Stimulated activated CD4-positive, alpha-beta T cell treated with anti-CD3 and anti-CD28 coated beads, Interleukin-4, amount 100 ng/mL, for 1 hour (primary cell): ENCODE results near the gene TCF7.
"Not testable (repeated sequence)": the region's sequence is repeated elsewhere in the genome, so short reads cannot be mapped to it uniquely, and the experiment has no call there.

Experiments
- DNase-seq: peaks from one replicate; pipeline ENCODE4 v3.0.0-alpha.2; 2020

Gene TCF7

DNA sequence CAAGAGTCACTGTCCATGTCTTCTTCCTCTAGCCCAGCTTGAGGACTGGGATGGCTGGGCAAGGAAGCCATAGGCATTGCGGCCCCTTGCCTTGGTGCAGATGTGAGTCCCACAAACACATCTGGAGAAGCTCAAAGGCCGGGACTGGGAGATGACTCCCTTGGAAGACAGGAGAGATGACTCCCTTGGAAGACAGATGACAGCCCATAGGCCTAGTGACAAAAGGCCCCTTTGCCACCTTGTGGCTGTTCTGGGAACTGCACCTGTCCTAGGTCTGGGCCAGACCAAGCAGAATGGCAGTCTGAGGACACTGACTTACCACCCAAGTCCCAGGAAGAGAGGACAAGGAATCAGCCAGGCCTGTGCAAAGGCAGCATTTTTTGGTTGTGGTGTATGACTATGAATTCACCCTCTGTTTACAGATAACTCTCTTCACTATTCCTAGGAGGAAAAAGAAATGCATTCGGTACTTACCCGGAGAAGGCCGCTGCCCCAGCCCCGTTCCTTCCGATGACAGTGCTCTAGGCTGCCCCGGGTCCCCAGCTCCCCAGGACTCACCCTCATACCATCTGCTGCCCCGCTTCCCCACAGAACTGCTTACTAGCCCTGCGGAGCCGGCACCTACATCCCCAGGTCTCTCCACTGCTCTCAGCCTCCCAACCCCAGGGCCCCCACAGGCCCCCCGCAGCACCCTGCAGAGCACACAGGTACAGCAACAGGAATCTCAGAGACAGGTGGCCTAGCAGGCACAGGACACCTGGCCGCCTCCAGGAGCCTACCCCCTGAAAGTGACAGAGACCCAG lies 31.5 kb downstream of the TCF7 start:
- peak; percentile 84 for DNase-seq

DNA sequence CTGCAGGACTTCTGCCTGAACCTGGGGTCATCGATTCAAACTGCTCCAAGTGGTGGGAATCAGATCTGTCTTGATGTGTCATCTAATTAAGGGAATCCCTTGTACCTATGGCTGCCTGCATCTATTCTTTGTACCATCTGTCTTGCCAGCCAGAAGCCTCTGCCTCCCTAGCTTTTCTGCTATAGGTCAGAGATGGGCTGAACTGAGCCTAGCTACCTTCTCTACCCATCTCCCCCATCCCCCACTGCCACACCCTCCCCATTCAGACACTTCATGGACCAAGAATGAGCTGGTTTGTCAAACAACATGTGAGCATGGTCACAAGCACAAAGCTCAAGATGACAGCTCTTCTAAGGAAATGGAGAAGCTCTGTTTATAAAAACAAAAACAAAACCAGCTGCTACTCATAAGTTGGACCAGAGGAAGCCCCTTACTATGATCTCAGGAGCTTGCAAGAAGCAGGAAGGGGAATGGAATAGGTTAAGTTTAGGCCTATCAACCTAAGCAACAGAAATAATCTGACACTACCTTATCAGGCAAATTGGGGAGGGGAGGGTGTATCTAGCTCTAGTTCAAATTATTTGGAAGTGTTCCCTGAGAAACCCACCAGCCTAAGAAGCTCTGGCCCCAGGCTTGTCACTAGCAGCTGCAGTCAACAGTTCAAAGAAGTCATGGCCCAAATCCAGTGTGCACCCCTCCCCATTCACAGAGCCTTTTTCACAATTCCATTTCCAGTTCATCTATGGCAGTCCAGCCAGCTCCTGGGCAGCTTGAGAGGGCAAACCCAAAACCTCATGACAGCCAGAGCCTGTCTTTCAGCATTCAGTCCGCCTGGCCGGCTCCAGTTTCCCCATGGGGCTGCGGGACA lies 32.4 kb downstream of the TCF7 start:
- DNase-seq = no peak

DNA sequence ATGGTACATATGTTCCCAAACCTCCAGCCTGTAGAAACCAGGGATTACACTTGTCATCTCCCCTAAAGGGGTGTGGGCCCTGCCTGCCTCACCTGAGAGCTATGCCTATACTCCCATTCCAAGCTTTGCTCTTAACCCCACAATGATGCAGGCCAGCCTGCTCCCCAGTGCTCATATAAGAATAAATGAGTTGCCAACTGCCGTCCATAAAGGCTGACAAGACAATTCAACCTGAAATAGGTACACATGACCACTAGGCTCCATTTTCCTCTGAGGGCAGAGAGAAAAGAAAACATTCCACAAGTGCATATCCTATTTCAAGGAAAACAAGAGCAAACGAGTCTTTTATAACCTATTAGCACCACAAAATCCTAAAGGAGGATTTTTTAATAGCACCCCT lies 33.8 kb downstream of the TCF7 start:
- no peak for DNase-seq

DNA sequence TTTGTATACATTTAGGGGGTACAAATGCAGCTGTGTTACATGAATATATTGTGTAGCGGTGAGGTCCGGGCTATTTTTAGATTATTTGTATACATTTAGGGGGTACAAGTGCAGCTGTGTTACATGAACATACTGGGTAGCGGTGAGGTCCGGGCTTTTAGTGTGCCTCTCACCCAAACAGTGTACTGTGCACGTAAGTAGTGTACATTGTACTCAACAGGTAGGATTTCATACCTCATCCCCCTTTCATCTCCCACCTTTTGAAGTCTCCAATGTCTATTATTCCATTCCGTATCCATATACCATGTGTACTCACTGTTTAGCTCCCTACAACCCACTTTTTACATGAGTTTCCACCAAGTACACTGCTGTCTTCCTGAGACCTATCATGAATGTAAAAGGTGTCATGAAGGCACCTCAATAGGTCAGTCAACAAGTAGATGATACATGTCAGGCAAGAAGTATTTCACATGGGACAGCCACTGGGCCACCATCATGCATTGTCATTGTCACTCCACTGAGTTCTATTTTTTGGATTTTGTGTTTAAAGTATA lies 34.6 kb downstream of the TCF7 start:
- no peak for DNase-seq

DNA sequence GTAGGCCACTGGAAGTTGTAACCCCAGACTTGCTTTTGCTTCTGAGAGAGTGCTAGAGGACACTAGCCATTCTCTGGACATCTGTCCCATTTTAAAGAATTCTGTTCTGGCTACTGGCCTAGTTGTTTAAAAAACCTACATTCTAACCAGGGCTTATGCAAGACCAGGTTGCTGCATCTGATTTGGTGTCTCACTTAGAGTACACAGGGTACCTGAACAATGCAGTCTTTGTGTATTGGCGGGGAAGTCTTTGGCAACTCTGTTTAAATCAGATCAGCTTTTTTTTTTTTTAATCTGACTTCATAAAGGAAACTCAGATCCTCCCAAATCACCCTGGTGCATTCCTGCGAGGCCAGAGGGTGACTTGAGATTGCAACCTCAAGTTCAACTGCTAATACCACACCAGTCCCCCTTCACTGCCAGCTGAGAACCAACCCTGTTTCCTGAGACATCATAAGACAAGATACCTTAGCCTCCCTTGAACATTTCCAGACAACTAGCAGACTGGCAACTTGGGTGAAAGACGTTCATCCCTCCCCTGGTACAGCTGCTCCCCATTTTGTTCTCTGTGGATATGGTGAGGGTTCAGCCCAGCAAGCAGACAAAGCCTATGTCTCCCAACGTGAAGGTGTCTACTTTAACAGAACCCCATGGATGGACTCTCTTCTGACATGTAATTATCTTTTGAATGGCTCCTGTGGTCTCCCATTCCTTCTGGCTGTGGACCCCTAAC lies 35.3 kb downstream of the TCF7 start:
- no peak for DNase-seq

DNA sequence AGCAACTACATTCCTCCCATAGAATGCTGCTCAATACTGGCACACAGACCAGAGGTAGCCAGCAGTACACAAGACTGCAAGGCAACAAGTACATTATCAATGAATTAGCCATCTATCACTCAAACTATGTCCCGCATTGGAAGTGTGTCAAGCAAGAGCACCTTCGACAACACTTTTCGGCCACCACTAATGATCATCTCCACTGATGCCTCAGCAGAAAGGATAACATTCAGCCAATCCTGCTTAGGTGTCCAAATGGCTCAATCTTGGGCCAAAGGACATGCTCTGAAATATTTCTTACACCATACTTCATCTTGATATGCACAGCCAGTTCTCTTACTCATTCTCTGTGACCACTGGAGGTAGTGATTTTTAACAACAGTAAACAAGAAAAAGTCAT lies 37.2 kb downstream of the TCF7 start:
- DNase-seq = no peak

DNA sequence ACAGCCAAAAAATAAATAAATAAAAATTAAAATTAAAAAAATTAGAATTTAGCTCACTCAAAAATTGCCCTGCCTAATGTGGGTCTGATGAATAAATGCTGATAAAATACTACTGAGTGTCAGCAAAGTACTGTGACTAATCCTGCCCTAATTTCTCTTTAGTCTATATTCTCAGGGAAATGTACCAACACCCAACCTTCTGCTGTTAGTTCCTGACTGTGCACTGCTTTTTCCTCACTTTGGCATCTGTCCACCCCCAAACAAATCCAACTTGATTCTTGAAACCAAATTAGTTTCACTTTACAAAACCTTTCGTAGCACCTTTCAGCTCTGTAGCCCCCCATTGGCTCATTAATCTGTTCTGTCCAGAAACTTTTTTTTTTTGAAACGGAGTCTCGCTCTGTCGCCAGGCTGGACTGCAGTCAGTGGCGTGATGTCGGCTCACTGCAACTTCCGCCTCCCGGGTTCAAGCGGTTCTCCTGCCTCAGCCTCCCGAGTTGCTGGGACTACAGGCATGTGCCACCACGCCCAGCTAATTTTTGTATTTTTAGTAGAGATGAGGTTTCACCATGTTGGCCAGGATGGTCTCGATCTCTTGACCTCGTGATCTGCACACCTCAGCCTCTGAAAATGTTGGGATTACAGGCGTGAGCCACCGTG lies 37.8 kb downstream of the TCF7 start:
- not testable (repeated sequence) for DNase-seq

DNA sequence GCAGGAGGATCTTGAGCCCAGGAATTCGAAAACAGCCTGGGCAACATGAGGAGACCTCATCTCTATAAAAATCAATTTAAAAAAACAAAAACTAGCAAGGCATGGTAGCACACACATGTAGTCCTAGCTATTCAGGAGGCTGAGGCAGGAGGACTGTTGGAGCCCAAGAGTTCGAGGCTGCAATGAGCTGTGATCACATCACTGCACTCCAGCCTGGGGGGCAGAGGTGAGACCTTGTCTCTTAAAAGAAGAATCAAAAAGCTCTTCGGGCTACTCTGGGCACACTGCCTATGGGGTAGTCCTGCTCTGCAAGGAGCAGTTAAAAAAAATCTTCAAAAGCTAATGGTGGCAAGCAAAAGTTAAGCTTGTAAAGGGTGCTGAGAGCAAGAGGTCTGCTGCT lies 38.8 kb downstream of the TCF7 start:
- no peak for DNase-seq

DNA sequence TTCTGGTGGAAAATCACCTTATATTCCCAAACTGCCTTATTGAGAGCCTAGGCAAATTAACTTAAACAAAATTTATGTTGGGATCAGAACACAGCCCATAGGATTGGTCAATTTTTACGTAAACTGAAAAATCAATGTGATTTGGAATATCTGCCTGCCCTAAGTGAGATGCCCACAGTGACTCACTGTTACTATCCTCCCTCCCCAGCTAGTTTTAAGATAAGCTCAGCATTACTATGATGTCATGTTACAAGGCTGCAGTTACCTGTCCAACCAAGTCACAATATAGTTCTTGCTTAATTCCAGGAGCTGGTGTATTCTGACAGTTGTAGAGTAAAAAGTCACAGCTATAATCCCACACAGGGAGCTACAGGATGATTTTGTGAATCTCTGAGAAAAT lies 39.2 kb downstream of the TCF7 start:
- no peak for DNase-seq

DNA sequence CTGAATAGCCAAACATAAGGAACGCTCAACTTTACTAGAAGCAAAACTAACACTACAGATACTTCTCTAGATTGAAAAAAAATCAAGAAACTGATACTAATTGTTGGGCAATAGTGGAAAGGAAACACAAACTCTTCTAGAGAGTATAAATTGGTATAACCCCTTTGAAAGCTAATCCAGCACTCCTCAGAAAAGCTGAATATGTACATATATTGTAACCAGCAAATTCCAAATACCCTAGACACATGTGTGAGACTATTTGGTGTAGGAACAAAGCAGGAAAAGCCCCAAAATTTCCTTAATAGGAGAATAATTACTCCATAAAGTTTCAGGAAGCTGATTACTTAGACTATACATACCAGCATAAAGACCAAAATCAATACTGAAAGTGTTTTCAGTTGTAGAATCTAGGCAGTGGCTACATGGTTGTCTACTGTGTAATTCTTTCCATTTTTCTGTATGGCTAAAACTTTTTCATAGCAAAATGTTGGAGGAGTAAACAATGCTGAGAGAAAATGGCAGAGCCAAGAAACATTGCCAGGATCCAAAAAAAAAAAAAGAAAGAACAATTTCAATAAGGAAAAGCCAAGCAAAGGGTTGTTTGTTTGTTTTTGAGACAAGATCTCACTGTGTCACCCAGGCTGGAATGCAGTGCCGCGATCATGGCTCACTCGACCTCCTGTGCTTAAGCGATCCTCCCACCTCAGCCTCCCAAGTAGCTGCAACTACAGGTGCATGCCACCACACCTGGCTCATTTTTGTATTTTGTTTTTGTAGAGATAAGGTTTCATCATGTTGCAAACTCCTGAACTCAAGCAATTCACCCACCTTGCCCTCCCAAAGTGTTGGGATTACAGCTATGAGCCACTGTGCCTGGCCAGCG lies 47.3 kb downstream of the TCF7 start:
- DNase-seq = no peak

DNA sequence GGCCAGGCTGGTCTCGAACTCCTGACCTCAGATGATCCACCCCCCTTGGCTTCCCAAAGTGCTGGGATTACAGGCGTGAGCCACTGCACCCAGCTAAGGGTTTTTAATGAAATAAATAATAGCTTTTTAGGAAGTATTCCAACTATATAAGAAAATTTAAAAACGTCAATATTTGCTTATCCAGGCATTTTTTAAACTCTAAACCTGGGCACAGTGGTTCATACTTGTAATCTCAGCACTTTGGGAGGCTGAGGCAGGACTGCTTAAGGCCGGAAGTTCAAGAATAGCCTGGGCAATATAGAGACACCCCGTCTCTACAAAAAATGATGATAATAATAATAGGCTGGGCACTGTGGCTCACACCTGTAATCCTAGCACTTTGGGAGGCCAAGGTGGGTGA lies 48.1 kb downstream of the TCF7 start:
- no peak for DNase-seq

DNA sequence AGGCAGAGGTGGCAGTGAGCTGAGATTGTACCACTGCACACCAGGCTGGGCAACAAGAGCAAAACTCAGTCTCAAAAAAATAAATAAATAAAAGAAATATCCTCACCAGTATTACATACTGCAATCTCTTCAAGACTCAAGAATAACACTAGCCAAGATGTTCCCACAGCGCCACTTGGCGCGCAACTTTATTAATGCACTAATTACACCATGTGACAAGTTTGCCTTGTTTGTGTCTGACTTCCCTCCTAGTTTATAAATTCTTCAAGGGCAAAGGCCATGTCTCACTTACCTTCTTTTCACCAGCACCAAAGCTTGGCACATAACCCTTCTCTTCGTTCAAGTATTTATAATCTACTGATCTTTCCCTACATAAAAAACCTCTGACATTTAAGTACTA lies 57.5 kb downstream of the TCF7 start:
- DNase-seq = no peak

DNA sequence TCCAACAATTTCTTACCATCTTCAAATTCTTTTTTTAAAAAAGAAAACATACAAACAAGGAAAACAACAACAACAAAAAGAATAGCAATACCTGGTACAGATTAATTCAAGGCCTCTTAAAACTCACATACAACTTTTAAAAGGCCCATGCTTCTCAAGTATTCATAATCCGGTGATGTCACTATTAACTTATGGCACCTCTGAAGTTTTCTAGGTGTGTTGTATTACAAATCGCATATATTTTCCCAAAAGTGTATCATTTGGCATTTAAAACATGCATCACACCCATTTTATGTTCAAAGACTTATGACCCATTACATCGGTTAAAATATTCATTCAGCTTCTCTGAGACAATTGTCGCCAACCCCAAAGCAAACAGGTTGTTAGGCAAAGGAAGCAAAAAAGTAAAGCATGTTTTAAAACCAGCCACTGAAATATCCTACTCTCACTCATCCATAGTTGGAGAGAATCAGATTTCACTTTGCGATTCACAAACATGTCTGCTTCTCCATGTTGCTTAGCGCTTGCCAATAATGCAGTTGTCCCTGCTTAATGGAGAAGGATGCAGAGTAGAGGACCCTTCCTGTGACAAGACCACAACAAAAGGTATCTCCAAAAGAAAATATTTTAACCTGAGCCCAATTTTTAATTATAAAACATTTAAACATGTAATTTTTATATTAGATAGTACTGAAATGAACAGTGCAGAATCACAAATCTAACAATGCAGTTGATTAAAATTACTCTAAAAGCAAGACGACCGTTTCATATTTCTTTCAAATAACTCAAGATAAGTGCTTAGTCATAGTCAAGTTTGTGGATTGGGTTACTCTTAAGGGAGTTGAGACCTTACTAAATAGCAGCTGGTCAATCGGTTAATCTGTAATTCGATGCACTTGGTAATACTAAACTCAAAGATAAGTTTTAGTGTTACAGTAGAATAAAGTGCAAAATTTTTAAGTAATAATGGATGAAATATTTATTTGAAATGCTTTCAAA lies 60.7 kb downstream of the TCF7 start:
- no peak for DNase-seq

DNA sequence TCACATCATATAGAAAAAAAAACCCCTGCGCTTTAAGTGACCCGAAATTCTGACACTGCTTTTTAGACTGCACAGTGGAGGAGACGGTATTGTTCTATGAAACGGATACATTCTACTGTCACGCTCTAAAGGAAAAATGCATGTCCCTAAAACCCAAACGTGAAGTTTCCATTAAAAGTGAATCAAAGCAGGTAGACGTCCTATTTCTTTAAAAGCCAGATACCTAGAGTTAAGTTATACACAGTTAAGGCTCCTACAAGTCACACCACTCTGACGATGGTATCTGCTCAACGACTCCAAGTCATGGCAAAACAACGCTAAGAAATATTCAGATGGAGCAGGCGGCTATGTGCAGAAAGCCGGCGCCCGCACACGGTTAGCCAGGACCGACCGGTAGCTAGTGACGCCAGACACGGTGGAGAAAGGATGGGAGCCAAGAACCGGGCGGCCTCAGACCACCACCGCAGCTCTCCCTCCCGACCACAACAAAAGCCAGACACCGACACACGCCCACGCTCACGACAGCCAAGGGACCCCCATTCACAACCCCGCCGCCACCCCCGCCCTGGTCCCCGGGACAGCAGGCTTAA lies 61.5 kb downstream of the TCF7 start:
- DNase-seq = no peak

DNA sequence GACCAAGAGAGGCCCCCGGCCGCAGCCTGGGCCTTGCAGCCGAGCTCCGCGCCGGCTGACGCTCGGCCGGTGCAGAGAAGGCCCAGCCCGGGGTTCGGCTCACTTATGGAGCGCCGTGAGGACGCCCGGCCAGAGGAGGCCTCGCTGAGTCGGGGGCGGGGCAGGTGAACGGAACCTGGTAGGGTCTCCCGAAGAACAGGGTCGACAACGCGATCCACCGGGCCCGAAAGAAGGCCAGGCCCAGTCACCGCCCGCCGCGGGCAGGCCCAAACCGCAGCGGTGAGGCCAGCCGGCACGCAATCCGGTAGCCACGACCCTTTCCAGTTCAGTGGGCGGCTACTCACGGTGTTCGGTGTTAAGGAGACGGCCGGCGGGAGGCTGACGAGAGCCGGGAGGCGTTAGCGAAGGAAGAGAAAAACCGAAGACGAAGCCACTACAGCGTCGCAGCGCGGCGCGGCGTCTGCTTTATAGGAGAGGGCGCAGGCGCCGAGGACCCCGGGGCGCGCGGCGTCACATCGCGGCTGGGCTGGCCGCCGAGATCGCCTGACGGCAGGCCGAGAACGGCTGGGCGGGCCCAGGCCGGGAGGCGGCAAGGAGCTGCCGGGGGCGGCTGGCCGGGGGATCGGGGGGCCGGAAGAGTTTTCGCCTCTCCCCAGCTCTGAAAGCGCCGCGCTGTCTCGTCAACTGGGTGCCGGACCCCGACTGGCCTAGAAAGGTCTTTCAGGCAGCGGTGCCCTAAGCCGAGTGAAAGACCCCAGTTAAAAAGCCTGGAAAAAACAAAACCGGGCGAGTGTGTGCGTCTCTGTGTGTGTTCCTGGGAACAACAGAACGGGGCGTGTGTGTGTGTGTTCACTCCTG lies 62.3 kb downstream of the TCF7 start, which contains the start of gene SKP1:
Gene SKP1 (minus strand): TSS at position 440 of the 858 bp plus-strand sequence. CDS start 2,928 bp downstream, outside the sequence.
- peak; percentile 87 for DNase-seq

DNA sequence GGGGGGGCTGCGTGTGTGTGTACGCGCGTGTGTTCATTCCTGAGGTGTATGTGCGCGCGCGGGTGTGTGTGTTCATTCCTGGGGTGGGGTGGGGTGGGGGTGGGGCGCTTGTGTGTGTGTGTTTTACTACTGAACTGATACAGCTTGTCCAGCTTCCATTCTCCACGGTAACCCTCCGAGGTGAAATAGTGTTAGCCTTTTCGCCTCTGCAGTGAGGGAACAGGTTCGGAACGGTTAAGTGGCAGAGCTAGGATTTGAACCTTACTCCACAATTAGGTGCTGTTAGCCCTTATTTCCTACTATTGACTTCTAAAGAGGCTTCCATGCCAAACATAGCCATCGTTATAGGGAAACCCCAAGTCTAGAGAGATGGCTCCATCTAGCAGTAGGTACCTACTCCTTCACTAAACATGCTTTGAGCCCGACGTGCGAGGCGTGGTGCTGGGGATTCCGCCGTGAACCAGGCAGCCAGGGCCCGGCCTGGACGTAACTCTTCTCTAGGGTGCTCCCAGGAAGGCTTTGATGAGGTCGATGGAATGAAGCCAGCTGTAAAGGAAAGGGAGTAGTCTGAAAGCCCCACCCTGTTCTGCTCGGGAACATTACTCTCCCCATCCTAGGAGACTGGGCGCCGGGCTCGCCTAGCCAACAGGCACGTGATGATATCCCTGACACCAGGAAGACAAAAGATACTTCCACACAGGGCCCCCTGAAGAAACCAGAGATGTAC lies 63.1 kb downstream of the TCF7 start:
- no peak for DNase-seq

DNA sequence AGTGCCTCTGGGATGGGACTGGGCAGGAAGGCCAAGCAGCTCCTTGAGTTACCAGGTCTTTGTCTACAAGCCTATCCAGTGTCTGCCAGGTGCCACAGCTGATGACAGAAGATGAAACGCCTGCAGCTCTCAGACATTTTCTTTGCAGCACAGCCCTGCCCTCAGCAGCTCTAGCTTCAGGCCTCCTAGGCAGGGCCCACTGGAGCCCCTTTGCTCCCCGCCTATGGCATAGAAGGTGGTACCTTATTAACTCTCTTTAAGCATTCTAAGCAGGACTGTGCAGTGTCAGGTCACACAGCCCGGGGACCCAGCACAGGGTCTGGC lies 63.6 kb downstream of the TCF7 start:
- DNase-seq = no peak

DNA sequence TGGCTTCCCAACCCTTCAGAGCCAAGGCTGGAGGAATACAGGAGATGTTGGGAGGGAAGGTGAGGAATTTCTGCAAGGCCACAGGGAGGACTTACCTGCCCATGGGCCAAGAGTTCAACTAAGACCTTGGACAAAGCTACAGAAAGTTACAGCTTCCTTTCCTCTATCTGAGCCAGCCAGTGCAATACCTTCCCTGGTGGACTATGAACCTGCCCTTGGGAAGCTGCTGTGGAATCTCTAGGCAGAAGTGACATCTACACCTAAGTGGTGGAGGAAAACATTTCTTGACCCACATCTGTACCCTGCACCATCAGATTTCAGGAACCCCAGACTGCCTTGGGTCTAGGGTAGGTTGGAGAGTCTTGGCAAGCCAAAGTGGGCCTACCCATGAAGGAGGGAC lies 69.0 kb downstream of the TCF7 start:
- DNase-seq = no peak
